HG03103 (cell line): ENCODE results near the gene SNAP91.
A peak's percentile ranks its signal among the peaks of the same experiment; 100 is the strongest.
"Not testable (repeated sequence)": the region's sequence is repeated elsewhere in the genome, so short reads cannot be mapped to it uniquely, and the experiment has no call there.

Experiments
- ATAC-seq: cut with Tn5 transposase; IDR thresholded peaks from one replicate; pipeline ENCODE4 v1.9.1; 2021; ENCODE audit warnings: low read depth; ENCODE audit not compliant: unreplicated experiment

SNAP91 gene

DNA sequence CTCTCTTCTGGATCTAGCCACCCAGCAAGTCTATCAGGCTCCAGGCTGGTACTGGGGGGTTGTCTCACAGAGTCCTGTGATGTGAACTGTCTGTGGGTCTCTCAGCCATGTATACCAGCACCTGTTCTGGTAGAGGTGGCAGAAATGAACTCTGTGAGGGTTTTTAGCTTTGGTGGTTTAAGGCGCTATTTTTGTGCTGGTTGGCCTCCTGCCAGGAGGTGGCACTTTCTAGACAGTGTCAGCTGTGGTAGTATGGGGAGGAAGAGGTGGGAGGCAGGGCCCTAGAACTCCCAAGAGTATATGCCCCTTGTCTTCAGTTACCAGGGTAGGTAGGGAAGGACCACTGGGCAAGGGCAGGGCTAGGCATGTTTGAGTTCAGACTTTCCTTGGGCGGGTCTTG, 75.8 kb downstream of the SNAP91 start:
- no peak for ATAC-seq

DNA sequence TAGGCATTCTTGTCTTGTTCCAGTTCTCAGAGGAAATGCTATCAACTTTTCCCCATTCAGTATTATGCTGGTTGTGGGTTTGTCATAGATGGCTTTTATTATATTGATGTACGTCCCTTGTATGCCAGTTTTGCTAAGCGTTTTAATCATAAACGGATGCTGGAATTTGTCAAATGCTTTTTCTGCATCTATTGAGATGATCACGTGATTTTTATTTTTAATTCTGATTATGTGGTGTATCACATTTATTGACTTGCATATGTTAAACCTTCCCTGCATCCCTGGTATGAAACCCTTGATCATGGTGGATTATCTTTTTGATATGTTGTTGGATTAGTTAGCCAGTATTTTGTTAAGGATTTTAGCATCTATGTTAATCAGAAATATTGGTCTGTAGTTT, 79.0 kb downstream of the SNAP91 start:
- not testable (repeated sequence) for ATAC-seq

DNA sequence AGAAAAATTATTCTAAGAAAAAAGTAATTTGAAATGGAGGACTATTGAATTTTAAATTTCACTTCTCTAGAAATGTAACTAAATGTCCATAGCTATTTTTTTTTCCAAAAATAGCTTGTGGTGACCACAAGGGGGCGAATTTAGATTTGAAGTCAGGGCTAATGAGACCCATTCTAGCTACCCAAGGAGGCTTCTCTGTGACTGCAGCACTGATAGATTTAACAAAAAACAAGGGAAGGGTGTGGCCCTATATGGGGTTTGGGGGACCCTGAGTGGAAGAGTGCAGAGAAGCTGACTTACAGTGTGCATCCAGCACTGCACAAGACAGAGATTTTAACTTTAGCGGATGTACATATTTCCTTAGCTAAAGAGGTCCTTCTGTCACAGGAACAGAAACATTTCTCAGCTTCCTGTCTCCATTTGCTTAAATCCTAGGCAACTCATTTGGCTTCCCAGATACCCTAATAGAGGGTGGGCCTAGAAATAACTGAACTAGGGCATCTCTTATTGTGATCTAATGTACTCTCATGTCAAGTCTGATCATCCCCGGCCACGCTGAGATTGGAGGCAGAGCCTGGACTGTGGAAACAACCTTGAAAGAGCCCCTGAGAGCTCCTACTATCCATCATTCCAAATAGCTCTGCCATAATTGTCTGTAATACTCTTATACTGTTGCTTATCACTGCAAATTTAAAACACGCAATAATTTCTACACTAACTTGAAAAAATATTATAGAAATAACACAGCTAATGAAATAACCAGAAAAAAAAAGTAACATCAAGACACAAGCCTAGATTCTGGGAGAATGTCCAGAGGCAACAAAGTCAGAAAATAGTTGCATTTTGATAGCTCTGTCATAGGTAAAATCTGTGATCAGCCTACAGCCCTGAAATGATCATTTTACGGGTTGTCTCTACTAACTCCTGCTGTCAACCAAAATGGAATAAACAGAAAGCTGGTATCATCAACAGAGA, 93.6 kb downstream of the SNAP91 start:
- ATAC-seq: peak; percentile 67

DNA sequence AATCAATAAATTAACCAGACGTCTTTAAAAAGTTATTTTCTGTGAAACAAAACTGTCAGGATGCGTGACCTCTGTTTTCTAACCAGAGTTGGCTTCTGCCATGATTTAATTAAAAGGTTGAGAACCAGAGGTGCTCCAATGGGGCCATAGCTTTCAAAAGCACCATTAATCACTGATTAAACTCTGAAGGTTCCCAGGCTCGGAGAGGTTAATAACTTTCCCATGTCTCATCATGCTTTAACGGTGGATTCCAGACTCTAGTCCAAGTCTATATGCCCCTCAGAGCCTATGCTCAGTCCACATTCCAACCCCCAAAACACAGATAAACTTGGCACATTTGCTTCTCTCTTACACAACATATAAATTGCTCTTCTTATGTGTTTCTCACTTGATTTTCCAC, 95.5 kb downstream of the SNAP91 start:
- no peak for ATAC-seq

DNA sequence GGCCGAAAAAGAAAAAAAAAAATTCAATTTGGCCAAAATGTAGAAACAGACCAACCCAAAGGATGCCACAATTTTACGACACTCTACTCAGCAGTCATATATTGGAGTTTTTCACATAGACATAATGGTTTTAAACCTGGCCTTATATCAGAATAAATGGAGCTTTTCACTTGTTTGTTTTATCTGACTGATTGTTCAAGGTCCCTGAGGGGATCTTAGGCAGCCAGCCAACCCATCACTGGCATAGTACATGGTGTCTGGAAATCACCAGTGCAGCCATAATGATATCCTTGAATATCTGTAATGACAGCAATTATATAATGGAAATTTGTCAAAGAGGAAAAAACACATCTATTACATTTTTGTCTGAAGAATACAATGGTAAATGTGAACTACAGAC, 99.7 kb downstream of the SNAP91 start:
- no peak for ATAC-seq

DNA sequence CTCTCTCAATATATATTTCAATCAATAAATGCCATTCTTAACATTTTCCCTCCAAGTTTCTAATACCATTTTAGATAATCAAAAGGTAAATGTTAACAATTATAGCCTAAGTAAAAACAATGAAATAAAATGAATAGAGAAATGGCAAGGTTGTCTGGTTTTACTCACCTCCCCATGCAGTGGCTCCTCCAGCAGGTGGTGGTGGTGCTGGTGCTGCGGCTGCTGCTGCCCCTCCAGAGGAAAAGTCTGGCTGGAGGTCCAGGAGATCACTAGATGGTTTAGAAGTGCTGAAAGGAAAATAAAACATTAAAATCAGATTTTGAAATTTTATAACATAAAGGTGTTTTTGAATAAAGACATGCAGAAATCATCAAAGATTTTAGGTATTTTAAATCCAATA, 103.4 kb downstream of the SNAP91 start:
- ATAC-seq: no peak

DNA sequence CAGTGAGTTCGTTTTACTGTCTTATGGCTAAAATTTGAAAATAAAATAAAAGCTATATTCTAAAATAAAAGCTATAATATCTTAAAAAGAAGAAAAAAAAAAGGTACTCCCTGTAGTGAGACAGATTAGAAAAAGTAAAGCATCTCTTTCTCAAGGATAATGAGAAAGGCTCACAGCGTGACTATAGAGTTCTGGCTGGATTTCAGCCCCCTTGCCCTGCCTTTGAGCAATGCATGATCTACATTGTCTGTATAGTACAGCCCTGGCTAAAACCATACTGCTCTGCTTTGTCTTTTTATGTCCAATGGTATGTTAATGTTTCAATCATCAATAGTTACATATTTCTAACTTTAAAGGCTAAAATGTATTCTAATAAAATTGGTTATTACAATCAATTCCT, 105.3 kb downstream of the SNAP91 start:
- ATAC-seq: no peak

DNA sequence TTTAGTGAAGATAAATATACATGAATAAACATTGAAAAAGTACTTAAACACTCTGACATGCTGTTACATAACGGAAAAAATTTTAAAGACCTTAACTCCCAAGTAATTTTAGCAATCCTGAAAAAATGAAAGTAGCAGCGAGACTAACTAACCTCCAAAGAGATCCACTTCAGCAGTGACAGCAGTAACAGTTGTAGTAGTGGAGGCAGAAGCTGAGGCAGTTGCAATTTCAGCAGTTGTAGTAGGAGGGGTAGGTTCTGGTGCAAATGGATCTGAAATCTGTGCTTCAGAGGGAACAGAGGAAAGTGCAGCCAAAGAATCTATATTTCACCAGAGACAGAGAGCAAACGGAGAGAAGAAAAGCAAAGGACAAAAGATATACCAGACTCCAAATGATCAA, 107.8 kb downstream of the SNAP91 start:
- ATAC-seq: no peak

DNA sequence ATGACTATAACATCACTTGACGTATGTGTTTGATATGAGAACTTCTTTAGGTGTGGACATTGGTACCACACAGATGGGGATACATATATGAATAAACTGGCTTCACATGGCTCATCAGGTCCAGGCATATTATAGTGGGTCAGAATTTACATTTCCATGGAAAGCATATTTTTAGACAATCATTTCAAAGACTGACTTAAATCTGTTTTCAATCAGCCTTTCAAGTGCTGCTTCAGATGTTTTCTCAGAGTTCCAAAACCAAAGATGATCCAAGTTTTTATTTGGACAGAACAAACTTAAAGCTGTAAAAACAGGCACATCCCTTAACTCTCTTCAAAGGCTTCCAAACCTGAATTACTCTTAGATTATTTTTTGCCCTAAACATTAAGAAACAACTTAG, 108.4 kb downstream of the SNAP91 start:
- ATAC-seq: no peak

DNA sequence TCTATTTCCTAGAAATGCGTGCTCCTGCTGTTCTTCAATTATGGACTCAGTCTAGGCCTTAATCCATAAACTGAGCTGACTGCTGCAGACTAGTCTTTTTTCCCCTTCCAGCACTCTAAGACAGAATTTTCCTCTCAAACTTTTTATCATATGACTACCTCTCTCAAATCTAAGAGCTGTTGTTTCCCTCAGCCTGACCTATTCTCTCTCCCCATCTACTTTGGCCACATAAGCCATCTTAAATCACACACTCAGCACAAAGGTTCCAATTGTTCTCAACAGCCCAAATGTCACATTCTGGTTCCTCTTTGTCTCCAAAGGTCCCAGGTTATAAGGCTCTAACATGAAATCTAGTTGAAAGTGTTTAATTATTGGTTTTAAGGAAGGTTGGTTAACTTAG, 111.4 kb downstream of the SNAP91 start:
- no peak for ATAC-seq

DNA sequence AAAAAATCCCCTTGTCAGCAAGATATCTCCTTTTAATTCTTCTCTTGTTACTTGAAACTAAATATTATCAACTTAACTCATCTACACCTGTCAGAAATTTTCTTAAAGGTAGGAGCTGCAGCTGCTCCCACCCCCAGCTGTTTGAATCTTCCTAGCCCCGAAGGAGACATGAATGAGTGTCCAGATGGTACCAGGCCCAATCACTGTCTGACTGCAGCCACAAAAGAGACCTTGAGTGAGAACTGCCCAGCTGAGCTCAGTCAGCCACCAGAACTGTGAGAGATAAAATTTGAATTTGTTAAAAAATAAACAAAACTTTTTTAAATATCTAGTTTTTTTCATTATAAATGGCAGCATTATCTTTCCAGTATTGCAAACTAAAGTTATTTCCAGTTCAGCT, 111.8 kb downstream of the SNAP91 start:
- no peak for ATAC-seq

DNA sequence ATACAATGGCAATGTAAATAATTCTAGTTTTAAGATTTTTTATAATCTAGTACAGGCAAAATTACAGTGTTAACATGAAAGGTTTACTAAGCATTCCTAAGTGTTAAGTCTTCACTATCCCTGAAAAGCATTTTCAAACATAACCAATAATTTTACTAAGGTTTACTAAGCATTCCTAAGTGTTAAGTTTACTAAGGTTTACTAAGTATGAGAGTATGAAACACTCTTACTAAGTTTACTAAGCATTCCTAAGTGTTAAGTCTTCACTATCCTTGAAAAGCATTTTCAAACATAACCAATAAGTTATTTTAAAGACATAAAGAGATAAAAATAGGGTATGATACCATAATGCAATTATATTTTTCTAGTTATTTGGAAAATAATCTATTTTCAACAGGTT, 114.0 kb downstream of the SNAP91 start:
- no peak for ATAC-seq

DNA sequence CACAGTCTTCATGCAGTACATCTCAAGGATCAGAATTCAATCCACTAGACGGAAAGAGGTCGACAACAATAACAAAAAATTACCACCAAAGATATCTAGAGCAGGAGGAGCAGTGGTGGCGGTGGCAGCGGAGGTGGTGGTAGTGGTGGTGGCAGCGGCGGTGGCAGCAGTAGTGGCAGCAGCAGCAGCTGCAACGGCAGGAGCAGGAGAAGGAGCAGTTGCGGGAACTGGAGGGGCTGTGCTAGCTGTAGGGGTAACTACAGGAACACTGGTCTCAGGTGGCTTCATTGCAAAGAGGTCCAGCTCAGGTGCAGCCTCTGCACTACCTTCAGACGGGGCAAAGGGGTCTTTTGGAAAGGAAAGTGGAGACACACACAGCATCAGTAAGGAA, 115.5 kb downstream of the SNAP91 start:
- no peak for ATAC-seq

DNA sequence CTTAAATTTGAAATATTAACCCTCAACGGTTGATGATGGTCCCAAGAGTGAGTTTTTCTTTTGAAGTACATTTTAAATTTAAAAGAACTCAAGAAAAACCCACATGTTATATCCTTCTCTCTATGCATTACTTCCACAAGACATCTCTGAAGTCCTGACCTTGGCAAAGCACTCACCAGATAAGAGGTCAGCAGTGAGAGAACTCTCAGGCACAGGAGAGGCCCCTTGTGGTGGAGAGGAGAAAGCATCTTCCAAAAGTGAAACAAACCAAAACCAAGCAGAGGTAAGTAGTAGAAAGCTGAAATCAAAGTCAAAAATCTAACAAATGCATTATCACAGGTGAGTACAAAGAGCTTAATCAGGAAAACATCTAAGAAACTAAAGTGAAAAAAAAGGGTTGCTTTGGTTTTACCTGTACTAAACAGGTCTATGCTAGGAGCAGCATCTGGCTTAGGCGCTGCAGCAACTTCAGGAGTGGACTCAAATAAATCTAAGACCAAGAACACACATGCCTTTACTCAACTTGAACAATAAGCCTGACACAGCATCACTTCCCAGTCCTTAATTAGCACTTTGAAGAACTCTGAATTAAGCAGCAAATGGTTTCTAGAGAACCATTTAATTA, 116.0 kb downstream of the SNAP91 start:
- ATAC-seq: peak; percentile 98

DNA sequence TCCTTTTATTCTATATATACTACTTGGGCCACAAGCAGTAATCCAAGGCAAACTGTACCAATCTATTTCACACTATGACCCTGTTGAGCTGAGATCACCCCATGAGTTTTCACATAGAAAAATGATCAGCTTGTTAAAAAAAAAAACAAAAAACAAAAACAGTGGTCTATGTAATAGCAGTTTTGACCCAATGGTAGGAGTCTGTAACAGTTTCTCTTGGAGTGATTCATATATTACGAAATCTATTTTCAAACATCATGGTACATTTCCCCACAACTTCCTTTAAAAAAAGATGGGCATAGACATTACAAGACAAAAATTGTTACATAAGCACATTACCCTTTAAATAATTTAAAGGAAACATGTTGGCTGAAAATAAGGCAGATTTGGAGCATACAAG, 118.5 kb downstream of the SNAP91 start:
- ATAC-seq: no peak

DNA sequence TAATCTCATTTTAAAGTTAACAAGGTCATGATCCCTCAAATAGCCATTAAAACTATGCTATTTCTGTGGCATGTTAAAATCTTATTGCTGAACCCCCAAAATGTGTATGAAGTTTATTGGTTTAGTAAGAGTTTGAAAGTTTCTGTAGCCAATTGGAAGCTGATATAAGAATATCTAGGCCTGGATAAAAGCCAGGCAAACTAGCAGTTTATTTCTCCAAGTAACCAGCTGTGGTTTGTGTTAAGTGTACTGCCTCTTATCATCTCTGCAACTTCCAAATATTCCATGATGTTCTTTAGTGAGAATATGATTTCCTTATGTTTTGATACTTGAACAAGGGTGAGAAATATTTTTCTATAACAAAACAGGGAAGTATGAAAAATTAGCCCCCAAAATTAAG, 119.8 kb downstream of the SNAP91 start:
- ATAC-seq: no peak

DNA sequence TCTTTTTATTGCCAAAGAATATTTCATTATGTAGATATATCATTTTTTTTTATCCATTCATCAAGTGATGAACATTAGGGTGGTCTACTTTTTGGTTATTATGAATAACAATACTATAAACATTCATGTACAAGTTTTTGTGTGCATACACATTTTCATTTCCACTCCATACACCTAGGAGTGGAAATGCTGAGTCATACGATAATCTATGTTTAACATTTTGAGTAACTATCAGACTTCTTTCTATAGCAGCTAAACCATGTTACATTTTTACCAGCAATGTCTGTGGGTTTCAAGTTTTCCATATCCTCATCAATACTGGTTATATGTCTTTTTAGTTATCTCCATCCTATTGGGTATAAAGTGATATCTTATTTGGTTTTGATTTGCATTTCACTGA, 130.8 kb downstream of the SNAP91 start:
- ATAC-seq: no peak

DNA sequence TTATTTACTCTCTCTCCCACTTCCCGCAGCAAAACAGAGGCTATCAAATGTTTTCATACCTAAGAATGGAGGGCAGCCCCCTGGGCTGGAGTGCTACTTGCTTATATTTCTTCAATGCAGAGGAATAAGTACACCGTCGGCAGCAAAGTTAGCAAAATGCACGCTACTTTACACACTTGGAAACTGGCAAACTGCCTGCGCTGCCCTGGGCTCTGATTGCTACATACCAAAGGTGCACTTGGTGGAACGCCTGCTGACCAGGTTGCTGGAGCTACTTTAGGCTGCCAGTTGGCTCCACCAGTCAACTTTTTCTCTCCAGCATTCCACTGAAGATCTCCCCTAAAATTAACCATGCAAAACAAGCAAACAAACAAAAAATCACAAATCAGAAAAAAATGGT, 134.1 kb downstream of the SNAP91 start:
- no peak for ATAC-seq

DNA sequence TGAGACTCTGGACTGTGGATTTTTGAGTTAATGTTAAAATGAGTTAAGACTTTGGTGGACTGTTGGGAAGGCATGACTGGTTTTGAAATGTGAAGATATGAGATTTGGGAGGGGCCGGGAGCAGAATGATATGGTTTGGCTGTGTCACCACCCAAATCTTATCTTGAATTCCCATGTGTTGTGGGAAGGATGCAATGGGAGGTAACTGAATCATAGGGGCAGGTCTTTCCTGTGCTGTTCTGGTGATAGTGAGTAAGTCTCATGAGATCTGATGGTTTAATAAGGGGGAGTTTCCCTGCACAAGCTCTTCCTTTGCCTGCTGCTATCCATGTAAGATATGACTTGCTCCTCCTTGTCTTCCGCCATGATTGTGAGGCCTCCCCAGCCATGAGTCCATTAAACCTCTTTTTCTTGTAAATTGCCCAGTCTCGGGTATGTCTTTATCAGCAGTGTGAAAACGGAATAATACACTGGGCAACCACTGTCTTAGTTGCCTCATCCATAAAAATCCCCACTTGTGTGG, 137.2 kb downstream of the SNAP91 start:
- not testable (repeated sequence) for ATAC-seq

DNA sequence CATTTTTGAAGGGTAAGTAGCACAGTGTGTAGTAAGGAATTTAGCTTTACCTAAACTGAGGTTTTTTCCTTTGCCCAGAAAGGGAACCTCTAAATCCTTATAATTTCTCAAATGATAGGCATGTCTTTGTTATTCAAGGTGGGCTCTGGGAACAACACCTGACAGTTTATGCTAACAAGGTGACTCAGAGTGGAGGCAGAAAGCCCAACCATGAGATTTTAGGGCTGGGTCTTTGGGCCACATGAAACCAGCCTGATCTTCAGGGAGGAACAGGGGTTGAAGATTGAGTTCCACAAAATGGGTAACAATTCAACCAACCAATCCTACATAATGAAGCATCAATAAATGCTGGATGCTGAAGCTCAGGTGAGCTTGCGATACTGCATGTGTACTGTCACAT, 149.9 kb downstream of the SNAP91 start:
- ATAC-seq: no peak

DNA sequence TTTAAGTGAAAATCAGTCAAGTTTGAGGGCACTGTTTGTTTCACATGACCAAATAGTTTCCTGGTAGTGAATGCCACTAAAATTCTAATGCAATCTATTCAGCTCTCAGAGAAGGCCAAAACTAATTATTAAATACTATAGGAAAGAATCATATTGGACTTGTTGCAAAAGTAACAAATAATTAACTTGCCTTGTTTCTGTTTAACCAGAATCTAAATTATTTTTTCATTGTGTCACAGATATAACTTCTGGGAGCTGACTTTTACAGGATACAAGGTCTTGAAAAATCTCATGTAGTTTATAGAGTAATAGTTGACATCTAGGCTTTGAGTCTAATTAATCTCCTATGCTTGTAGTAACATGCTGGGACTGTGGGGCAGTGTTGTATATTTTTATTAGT, 152.0 kb downstream of the SNAP91 start:
- no peak for ATAC-seq

DNA sequence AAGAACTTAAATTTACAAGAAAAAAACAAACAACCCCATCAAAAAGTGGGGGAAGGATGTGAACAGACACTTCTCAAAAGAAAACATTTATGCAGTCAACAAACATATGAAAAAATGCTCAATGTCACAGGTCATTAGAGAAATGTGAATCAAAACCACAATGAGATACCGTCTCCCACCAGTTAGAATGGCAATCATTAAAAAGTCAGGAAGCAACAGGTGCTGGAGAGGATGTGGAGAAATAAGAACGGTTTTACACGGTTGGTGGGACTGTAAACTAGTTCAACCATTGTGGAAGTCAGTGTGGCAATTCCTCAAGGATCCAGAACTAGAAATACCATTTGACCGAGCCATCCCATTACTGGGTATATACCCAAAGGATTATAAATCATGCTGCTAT, 157.2 kb downstream of the SNAP91 start:
- ATAC-seq: not testable (repeated sequence)
